LHCN-M2 (cell line): Measurements from ENCODE around the gene EXOC1. TPM values are rescaled to one million over a fixed set of nuclear protein-coding genes. Genes with fewer than 3 reads are reported as not detected.
"Not testable (repeated sequence)": the region's sequence is repeated elsewhere in the genome, so short reads cannot be mapped to it uniquely, and the experiment has no call there.

ENCODE experiments used
- DNase-seq: peaks from one replicate; pipeline ENCODE4 v3.0.0-alpha.2; 2012; ENCODE audit warnings: low read depth
- polyA plus RNA-seq: library from polyadenylated mRNA; unstranded; fragments of >200 nt; gene quantifications from one replicate; pipeline ENCODE4 v1.2.1, GENCODE V29; 2012; ENCODE audit warnings: missing spikeins
- total RNA-seq: library from RNA; depleted of rRNA; stranded (reverse); fragments of >200 nt; gene quantifications from 2 replicates; pipeline ENCODE4 v1.2.3, GENCODE V29; 2014; rRNA removed

EXOC1 gene
- 44.4 and 51.2 TPM in 2 replicates for total RNA-seq
- polyA plus RNA-seq = 17.2 TPM

GRCh38 chr4:55853484-55854046 lies at the start of gene EXOC1:
EXOC1 (plus strand) TSS chr4:55853648; CDS start chr4:55858324, 4,676 bp downstream.
- DNase-seq = peak; percentile 97

DNA sequence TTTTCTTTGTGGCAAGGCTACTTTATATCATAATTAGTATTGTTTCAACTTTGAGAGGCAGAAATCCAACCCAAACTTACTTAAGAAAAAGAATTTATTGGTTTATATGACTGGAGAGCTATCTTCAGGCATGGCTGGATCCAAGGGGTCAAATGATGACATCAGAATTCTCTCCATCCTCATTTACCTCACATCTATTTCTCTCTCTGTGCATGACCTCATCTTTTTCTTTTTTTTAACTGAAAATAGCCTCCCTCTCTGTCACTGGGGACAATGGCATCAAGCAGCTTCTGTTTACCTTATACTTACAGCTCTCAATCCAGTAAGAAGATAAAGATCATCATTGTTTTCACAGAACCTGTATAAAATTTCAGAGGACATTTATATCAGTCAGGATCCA lies 45.9 kb upstream of the EXOC1 start:
- DNase-seq = no peak

DNA sequence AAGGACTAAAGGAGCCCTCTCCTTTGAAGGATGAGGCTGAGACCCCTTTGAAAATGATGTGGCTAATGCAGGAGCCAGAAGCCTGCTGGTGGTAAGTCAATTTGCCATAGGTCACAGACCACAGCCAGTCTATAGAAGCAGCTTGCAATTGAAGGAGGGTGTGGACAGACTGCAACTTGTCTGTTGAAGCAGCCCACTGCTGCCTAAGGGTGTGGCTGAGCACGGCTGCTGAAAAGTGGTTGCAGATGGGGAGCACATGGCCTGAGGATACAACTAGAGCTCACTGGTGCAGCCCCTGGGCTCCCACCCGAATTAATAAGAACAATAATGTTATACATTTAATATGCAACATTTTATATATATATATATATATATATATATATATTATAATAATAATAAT lies 45.3 kb upstream of the EXOC1 start:
- no peak for DNase-seq

- DNase-seq = no peak
These were observed 44.8 kb upstream of the EXOC1 start for GRCh38 chr4:55808632-55809031.

DNA sequence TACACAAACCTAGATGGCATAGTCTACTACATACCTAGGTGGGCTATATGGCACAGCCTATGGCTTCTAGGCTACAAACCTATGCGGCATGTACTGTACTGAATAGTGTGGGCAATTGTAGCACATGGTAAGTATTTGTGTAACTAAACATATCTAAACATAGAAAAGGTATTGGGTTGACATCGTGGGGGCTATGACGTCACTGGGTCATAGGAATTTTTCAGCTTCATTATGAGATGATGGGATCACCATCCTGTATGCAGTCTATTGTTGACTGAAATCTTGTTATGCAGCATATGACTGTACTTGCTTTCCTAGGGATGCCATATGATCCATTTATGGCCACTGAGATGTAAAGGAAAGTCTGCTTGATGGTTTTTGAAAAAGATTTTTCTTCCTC lies 35.8 kb upstream of the EXOC1 start:
- no peak for DNase-seq

- peak; percentile 18 for DNase-seq
These were observed 33.8 kb upstream of the EXOC1 start, which contains the start of gene EXOC1L for GRCh38 chr4:55819634-55820033. EXOC1L (plus strand) TSS chr4:55819790; CDS start chr4:55820027, 237 bp downstream.

GRCh38 chr4:55820279-55820678 lies 33.2 kb upstream of the EXOC1 start:
- DNase-seq = no peak

GRCh38 chr4:55822329-55822728 lies 31.1 kb upstream of the EXOC1 start:
- no peak for DNase-seq

DNA sequence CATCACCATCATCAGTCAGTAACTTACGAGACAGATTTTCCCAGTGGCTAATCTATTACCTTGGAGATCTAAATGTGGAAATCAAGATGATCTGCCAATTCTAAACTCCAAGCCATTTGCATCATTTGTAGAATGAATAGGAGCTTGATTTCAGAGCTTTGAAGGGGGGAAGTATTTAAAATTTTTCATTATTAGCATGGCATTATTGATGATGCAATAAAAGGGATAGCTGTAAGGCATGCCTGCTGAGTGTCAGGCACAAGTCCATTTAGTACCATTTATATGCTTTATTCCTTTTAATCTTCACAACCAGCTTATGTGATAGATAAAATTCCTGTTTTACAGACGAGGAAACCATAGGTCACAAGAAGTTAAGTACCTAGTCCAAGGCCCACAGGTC lies 28.6 kb upstream of the EXOC1 start:
- DNase-seq = no peak

GRCh38 chr4:55826986-55827385 lies 26.5 kb upstream of the EXOC1 start:
- no peak for DNase-seq

GRCh38 chr4:55827582-55827981 lies 25.9 kb upstream of the EXOC1 start:
- no peak for DNase-seq

GRCh38 chr4:55830048-55830447 lies 23.4 kb upstream of the EXOC1 start:
- DNase-seq = no peak

DNA sequence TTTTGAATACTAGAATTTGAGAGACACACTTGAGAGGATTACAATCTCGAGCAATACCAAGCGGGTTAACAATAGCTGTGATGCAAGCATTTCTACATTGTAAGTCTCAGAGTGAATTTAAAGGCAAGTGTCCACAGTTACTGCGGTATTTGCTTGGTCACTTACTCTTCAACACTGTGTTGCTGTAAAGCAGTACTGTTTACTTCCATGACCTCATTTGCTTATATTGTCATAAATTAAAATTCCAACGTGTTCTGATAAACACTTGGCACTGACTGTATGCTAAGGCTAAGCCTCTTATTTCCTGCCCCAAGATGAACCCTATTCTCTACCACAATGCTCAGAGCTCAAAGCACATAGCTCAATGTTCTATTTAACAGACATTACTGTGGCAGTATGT lies 22.7 kb upstream of the EXOC1 start:
- no peak for DNase-seq

GRCh38 chr4:55834086-55834795 lies 19.2 kb upstream of the EXOC1 start:
- DNase-seq = no peak

- DNase-seq = no peak
These were observed 15.5 kb upstream of the EXOC1 start for GRCh38 chr4:55837903-55838302.

GRCh38 chr4:55838356-55838755 lies 15.1 kb upstream of the EXOC1 start:
- peak; percentile 16 for DNase-seq

- DNase-seq = no peak
These were observed 14.5 kb upstream of the EXOC1 start for GRCh38 chr4:55838952-55839351.

- no peak for DNase-seq
These were observed 12.5 kb upstream of the EXOC1 start for GRCh38 chr4:55840956-55841355.

- not testable (repeated sequence) for DNase-seq
These were observed 11.8 kb upstream of the EXOC1 start for GRCh38 chr4:55841373-55842239.

DNA sequence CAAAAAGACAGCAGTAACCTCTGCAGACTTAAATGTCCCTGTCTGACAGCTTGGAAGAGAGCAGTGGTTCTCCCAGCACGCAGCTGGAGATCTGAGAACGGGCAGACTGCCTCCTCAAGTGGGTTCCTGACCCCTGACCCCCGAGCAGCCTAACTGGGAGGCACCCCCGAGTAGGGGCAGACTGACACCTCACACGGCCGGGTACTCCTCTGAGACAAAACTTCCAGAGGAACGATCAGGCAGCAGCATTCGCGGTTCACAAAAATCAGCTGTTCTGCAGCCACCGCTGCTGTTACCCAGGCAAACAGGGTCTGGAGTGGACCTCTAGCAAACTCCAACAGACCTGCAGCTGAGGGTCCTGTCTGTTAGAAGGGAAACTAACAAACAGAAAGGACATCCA lies 11.1 kb upstream of the EXOC1 start:
- DNase-seq = not testable (repeated sequence)

DNA sequence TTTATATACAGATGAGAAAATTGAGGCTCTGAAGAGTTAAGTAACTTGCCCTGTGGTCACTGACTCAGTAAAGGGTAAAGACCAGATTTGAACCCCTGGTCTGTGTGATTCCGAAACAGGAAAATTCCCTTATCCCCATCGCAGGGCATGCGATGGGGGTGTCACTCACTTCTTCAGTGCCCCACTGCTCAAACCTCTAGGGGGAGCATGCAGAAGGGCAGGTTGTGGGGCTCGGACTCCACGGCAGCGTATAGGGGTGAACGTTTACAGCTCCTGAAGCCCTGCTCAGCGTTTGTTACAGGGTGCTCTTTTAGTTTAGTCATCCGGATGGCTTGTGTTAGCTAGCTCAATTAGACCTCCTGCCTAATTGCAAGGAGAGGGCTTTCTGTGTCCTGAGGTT lies 3.7 kb upstream of the EXOC1 start:
- no peak for DNase-seq

DNA sequence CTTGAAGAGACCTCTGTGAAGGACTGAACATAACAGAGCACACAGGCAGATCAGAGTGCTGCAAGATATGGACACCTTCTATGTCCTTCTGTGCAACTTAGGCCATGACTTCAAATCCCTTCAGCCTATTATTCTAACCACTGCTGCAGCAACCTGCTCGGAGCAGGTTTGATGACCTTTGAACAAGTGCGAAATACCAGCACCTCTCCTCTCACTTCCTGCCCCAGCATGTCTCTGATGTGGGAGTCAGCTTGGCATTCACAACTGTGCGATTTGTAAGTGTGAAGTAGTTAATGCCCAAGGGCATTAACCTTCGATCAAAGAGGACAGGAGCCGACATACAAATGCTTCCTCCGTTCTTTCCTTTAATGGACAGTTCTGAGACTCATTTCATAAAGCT lies 1.6 kb upstream of the EXOC1 start:
- DNase-seq = no peak
